Right hindlimb (tissue), 1 donor: ENCODE measurements around the gene KRTAP16-1.
"Not testable (repeated sequence)": the region's sequence is repeated elsewhere in the genome, so short reads cannot be mapped to it uniquely, and the experiment has no call there.

Source experiments
- DNase-seq: peaks from one replicate; pipeline ENCODE4 v3.0.0-alpha.2; 2018

The KRTAP16-1 gene

DNA sequence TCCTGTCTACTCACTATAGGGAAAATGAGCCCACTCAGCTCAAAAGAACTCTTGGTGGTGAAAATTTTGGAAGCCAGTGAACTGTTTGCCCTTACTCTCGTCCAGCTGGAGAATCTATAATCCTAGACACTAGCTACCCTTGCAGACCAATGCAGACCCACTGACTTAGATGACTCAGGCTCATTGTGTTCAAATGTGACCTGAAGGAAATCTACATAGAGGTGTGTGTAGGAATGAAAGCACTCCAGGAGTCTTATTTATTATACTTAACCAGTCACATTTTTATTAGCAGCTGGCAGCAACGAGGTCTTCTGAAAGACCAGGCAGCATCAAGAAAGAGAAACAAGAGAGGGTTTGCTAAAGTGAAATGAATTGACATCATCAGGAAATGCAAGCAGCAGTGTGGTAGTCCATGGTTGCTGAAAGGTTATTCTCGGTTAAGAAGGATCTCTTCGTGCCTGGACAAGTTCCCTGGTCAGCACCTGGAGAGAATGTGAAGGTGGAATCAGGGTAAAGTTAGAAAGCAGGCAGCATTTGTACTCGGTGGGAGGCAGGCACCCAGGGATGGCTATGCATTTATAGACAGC is 7.8 kb downstream of the KRTAP16-1 start:
- DNase-seq: no peak

DNA sequence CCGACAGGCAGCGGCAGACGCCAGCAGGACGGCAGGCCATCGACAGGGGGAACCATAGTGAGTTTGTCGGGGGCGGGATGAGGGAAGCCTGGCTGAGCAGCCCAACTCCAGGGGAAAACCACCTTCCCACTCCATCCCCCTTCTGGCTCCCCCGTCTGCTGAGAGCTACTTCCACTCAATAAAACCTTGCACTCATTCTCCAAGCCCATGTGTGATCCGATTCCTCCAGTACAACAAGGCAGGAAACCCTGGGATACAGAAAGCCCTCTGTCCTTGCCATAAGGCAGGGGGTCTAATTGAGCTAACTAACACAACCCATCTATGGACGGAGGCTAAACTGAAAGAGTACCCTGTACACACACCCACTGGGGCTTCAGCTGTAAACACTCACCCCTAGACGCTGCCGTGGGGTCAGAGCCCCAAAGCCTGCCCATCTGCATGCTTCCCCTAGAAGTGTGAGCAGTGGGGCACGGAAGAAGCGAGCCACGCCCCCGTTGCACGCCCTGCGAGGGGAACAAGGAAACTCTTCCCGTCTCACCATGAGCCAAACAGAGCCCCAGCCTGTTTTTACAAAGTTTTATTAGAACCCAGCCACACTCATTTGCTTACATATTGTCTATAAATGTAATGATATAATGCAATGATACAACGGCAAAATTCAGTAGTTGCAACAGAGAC is 10.5 kb downstream of the KRTAP16-1 start:
- no peak for DNase-seq

GRCh38 chr17:41296846-41297245 is 12.3 kb downstream of the KRTAP16-1 start:
- DNase-seq: no peak

GRCh38 chr17:41294016-41294415 is 15.1 kb downstream of the KRTAP16-1 start:
- DNase-seq: no peak

DNA sequence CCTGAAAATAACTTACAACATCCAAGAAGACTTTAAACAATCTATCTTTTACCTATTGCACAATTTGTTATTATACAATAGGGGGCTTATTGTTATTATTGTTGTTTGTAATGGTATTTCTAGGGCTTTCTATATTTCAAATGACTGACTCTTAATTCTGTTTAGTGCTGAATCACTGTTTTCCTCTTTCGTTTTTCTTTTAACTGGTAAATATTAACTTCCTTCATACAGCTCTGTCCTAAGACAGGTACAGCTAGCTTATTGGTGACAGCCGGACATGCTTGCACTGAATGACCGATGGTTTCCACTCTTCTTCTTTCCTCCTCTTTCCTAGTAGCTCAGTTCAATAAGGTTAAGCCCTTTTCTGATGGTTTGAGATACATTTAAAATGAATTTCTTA is 22.1 kb downstream of the KRTAP16-1 start:
- DNase-seq: no peak

DNA sequence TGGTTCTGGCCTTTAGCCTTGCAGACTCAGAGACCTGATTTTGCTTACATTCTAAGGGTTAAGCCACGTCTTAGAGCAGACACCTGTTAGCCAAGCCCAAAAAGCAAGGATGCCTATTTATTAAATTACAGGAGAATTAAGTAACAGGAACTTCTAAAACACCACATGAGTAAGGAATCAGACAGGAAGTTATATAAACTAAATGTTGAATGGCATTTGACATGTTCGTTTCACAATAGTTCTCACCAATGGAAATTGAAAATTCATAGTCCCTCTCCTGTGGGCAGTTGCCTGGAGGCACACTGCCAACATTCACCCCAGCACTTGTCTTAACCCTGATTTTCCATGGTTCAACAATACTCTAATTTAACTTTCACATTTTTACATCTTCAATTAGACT is 24.6 kb downstream of the KRTAP16-1 start:
- no peak for DNase-seq

DNA sequence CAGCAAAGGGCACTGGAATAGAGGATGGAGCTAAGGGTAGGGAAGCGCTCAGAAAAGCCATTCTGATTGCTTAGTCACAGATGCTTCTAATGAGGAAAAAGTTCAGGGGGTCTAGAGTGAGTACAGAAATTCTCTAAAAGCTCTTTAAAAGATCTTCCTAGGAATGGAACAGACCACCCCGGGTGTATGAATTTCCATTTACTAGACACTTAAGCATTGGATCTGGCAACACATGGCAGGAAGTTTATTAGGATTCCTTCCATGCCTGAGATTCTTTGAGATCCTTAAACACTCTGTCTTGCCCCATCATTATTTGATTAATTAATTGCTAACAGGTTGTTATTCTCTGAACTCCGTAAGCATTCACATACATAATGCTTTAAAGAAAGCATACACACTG is 25.1 kb downstream of the KRTAP16-1 start:
- DNase-seq: no peak

GRCh38 chr17:41278176-41278955 is 30.7 kb downstream of the KRTAP16-1 start:
- DNase-seq: no peak

- not testable (repeated sequence) for DNase-seq
Measured at GRCh38 chr17:41275648-41276190, 33.4 kb downstream of the KRTAP16-1 start, which contains the start of gene KRTAP9-7. TSS of gene KRTAP9-7 (plus strand) at chr17:41275698. CDS start at chr17:41275698, 0 bp downstream.

DNA sequence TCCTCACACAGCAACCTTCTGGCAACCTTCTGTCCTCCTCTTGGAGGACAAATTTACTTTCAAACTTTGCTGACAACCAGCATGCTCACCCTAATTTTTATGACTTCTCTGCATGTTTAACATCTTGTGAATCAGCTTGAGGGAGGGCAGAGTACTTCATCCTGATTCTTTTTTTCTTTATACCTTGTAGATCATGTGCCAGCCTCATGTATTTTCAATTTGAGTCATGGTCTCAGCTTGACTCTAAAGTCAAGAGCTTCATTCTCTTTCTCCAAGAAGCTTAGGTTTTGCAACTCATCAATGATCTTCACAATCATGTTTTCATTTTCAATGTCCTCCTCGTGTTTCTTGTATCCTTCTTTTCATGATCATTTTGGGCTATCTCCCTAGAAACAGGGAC is 37.3 kb downstream of the KRTAP16-1 start:
- no peak for DNase-seq

DNA sequence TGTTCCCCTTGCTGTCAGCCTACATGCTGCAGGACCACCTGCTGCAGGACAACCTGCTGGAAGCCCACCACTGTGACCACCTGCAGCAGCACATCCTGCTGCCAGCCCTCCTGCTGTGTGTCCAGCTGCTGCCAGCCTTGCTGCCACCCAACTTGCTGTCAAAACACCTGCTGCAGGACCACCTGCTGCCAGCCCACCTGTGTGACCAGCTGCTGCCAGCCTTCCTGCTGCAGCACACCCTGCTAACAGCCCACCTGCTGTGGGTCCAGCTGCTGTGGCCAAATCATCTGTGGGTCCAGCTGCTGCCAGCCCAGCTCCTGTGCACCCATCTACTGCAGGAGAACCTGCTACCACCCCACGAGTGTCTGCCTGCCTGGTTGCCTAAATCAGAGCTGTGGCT is 37.8 kb downstream of the KRTAP16-1 start:
- not testable (repeated sequence) for DNase-seq

DNA sequence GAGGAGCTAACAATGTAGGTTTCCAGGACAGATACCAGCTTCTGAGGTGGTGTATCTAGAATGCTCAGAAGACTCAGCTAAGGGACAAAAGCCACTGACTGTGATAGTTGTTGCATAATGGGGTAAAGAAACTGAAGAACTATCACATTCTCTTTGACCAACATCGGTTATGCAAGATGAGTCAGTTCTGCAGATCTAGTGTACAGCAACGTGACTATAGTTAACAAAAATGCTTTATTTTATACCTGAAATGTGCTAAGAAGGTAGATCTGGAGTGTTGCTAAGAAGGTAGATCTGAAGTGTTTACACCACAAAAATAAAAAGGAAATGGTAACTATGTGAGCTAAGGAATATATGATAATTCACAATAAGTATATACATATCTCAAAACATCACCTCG is 41.4 kb downstream of the KRTAP16-1 start:
- DNase-seq: no peak

GRCh38 chr17:41265078-41265477 is 44.0 kb downstream of the KRTAP16-1 start, which contains the start of gene KRTAP9-6:
TSS of gene KRTAP9-6 (plus strand) at chr17:41265378. CDS start at chr17:41265378, 0 bp downstream.
- no peak for DNase-seq

GRCh38 chr17:41264599-41264998 is 44.5 kb downstream of the KRTAP16-1 start:
- no peak for DNase-seq

- no peak for DNase-seq
Measured at GRCh38 chr17:41263212-41263611, 45.9 kb downstream of the KRTAP16-1 start.

DNA sequence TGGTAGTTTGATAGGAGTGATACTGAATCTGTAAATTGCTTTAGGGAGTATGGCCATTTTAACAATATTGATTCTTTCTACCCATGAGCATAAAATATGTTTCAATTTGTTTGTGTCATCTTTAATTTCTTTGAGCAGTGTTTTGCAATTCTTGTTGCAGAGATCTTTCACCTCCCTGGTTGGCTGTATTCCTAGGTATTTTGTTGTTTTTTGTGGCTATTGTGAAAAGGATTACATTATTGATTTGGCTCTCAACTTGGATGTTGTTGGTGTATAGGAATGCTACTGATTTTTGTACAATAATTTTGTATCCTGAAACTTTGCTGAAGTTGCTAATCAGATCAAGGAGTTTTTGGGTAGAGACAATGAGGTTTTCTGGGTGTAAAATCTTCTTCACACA is 50.7 kb downstream of the KRTAP16-1 start:
- DNase-seq: no peak
